Cardiac fibroblast (primary cell): Measurements from ENCODE around the gene CEP78.
A peak's percentile ranks its signal among the peaks of the same experiment; 100 is the strongest.

Experiments used
- DNase-seq, 2 donors: peaks; one replicate each; pipeline versions ENCODE4 v3.0.0 to v3.0.0-alpha.2; 2010; ENCODE audit warnings: low read depth in 2 of 2
- H3K4me3 ChIP-seq, 2 donors: replicated peaks in 1 of 2; 1 replicate in 1 of 2; 2 replicates in 1 of 2; pipeline ENCODE4 v1.5.1; 2011; ENCODE audit warnings: low read depth in 2 of 2, low read length in 2 of 2, mild to moderate bottlenecking in 2 of 2, moderate library complexity in 1 of 2
- CTCF ChIP-seq: IDR thresholded peaks from one replicate; pipeline ENCODE4 v1.5.1; 2011; ENCODE audit warnings: low read depth, mild to moderate bottlenecking, low read length, inconsistent platforms

Gene CEP78

GRCh38 chr9:78235762-78236550 is at the start of gene CEP78:
TSS of gene CEP78 (plus strand) at chr9:78236075. CDS start at chr9:78236351, 276 bp downstream.
- TF ChIP-seq CTCF = no peak
- H3K4me3 ChIP-seq = peak within 1 kb of the TSS; percentile 77 to 86
- DNase-seq = peak; percentile 93 to 95

- no peak overlapping the region for H3K4me3 ChIP-seq
- DNase-seq = peak; percentile 8 to 49
- no peak for TF ChIP-seq CTCF
Measured at GRCh38 chr9:78187763-78188484, 48.0 kb upstream of the CEP78 start.

GRCh38 chr9:78188594-78188993 is 47.3 kb upstream of the CEP78 start:
- no peak overlapping the region for H3K4me3 ChIP-seq
- no peak for TF ChIP-seq CTCF
- DNase-seq = no peak

GRCh38 chr9:78189001-78189400 is 46.9 kb upstream of the CEP78 start:
- TF ChIP-seq CTCF = no peak
- no peak for DNase-seq
- H3K4me3 ChIP-seq = no peak overlapping the region

- DNase-seq = peak; percentile 57 to 81
- no peak overlapping the region for H3K4me3 ChIP-seq
- no peak for TF ChIP-seq CTCF
Measured at GRCh38 chr9:78189461-78189860, 46.4 kb upstream of the CEP78 start.

- no peak for TF ChIP-seq CTCF
- no peak overlapping the region for H3K4me3 ChIP-seq
- DNase-seq = no peak
Measured at GRCh38 chr9:78191931-78192330, 43.9 kb upstream of the CEP78 start.
